Astrocyte of the cerebellum (primary cell): ENCODE results near the gene SAMSN1.

ENCODE experiments used
- DNase-seq: peaks from one replicate; pipeline ENCODE4 v3.0.0-alpha.2; 2011; ENCODE audit warnings: low read depth
- H3K4me3 ChIP-seq: 2 replicates; pipeline ENCODE4 v1.5.1; 2011; ENCODE audit warnings: mild to moderate bottlenecking, low read depth, low read length, moderate library complexity
- CTCF ChIP-seq: IDR thresholded peaks from 2 replicates; pipeline ENCODE4 v1.5.1; 2012; ENCODE audit warnings: low read length, low read depth, moderate library complexity, mild to moderate bottlenecking; ENCODE audit errors: missing control alignments
- in situ Hi-C: cut with HindIII; loops from 2 replicates; pipeline ENCODE4 v1.10.0; 2017; ENCODE audit warnings: low sequenced_read_pairs

Gene SAMSN1

GRCh38 chr21:14543983-14544382 lies 2.1 kb downstream of the SAMSN1 start:
- no peak for DNase-seq
- H3K4me3 ChIP-seq = no peak overlapping the region
- in situ Hi-C loops = no loop called here
- TF ChIP-seq CTCF = no peak

- H3K4me3 ChIP-seq = no peak overlapping the region
Measured at GRCh38 chr21:14542638-14543037, 3.5 kb downstream of the SAMSN1 start.

GRCh38 chr21:14541841-14542490 lies 4.1 kb downstream of the SAMSN1 start:
- H3K4me3 ChIP-seq = no peak overlapping the region
- TF ChIP-seq CTCF = no peak
- no peak for DNase-seq
- in situ Hi-C loops = no loop called here

More at GRCh38 chr21:14542638-14543037, 3.5 kb downstream of the SAMSN1 start:
- DNase-seq = no peak
- in situ Hi-C loops = no loop called here
- no peak for TF ChIP-seq CTCF

- in situ Hi-C loops = no loop called here
Measured at GRCh38 chr21:14538483-14538882, 7.6 kb downstream of the SAMSN1 start.

GRCh38 chr21:14536929-14537328 lies 9.2 kb downstream of the SAMSN1 start:
- no peak for DNase-seq
- H3K4me3 ChIP-seq = no peak overlapping the region
- in situ Hi-C loops = no loop called here
- TF ChIP-seq CTCF = no peak

More at GRCh38 chr21:14538483-14538882, 7.6 kb downstream of the SAMSN1 start:
- no peak for DNase-seq
- no peak overlapping the region for H3K4me3 ChIP-seq
- TF ChIP-seq CTCF = no peak

- no peak for TF ChIP-seq CTCF
- DNase-seq = no peak
- in situ Hi-C loops = no loop called here
- H3K4me3 ChIP-seq = no peak overlapping the region
Measured at GRCh38 chr21:14535702-14536101, 10.4 kb downstream of the SAMSN1 start.
